Fibroblast of skin of left biceps (primary cell): ENCODE data around the gene NELL2.

Experiments
- DNase-seq, 2 experiments: peaks; one replicate each; pipeline ENCODE4 v3.0.0-alpha.2; 2013; ENCODE audit warnings: low read depth in 2 of 2

NELL2 gene

DNA sequence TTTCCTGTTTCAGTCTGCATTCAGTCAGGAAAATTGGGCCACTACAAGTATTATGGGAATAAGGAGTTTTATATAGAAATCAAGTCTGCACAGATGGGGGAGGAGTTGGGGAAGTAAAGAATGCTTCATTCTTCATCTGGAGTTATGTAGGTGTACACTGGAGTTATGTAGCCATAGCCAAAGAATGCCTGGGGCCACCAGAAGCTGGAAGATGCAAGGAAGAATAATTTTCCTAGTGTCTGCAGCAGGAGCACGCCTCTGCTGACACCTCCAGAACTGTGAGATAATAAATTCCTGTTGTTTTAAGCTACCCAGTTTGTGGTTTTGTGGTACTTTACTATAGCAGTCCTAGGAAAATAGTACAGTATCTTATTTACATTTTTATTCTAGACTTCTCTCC is 333.4 kb downstream of the NELL2 start:
- DNase-seq = no peak

DNA sequence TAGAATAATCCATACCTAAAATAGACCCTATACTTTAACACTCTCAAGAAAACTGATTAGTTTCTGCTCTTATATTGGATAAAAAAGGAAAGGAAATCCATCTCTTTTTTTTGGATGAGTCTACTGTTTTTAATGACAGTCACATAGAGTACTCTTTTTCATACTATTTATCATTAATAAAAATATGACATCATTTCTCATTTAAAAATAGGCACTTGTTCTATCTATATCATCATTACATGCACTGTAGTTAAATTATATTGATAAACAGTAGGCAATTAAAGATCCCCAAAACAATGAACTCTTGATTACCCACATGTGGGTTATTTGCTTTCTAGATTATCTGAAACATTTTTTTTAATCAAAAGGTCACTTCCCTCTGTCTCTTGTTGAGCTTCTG is 338.8 kb downstream of the NELL2 start:
- no peak for DNase-seq

DNA sequence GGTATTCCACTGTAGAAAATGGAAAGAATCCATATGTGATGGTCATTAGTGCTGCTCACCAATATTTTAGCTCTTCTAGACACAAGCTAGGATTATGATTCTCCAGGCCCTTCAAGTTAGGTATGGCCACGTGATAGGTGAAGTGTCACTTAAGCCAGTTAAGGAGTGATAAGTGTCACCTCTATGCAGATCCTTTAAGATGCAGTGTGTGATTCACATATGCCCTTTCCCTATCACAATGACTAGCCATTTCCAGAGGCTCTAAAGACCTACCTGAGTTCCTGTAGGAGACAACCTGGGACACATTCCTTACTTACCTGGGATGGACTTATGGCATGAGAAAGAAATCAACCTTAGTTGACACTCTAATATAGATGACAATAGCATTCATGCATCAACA is 343.2 kb downstream of the NELL2 start:
- DNase-seq = no peak

DNA sequence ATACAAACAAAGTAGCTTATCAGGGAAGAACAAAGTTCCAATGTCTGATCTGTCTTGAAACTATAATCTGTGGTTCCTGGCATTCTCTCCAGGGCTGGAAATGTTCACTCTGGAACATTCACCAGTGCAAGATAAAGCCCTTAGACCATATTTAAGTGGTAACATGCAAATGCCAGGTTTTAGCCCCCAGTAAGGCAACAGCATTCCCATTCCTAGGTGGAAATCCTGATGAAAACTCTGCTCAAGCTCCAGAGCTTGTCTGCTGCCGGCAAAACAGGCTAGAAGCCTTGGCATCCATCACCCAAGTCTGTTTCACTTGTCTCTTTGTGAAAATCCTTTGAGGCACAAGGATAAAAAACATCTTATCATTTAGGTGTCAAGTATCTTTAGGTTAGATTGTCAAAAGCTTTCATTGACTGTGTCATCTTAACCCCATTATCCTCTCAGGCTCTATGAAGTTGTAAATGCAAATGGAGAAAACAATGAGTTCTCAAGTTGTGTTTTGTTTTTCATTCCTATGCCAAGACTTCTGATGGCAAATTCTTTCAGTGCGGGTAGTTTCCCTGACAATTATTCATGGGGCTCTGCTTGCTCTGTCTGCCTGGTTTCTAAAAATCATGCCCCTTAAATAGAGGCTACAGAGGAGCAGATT is 344.7 kb downstream of the NELL2 start:
- DNase-seq = no peak

DNA sequence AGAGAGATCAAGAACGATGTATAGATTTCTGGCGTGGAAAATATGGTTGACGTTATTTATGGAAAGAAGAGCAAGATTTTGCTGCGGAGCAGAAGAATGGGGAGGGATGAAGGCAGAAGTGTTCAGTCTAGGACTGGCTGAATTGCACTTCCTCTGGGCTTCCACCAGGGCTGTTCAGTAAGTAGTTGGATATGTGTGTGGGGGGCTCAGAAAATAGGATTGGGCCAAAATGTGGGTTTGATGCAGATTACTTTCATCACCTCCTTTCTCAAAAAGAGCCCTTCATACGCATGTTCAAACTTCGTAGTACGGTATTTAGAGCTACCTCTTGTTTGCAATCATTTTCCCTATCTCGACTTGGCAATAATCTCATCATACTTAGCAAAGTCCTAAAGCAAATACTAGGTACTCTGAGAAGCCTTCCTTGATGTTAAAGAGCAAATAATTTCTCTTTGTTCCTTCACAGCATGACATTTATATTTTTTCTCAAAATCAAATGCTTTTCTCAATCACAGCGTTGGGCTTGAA is 349.4 kb downstream of the NELL2 start:
- no peak for DNase-seq

DNA sequence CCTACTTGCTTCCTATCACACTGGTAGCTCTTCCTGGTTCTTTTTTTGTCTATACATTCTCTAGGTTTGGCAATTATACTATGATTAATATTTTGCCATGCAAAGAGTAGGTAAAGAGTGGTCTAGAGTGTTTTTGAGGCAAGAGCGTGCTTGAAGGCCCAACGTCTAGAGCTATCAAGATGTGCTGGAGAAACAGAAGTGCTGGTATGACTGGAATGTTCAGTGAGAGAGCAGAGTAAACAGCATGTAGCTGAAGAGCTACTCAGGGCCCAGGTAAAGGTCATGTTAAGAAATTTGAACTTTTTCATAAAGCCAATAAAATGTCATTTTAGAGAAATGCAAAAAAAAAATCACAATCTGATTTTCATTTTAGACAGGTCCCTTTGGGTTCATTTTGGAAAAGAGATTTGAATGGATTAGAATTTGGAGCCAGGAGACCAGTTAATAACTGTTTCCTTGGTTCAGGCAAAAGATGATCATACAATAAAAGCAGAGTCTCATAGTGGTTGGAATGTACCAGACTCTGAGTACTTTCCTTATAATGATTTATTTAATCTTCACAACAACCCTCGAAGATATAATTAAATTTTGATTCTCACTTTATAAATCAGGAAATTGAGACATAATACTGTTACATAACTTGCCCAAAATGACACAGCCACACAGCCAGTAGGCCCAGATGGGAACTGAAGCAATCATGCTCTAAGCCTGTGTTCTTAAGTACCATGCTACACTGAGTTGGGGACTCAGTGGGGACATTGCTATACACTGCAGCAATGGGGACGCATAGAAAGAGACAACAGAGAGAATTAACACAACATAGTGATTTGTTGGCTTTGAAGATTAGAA is 350.1 kb downstream of the NELL2 start:
- DNase-seq = no peak

DNA sequence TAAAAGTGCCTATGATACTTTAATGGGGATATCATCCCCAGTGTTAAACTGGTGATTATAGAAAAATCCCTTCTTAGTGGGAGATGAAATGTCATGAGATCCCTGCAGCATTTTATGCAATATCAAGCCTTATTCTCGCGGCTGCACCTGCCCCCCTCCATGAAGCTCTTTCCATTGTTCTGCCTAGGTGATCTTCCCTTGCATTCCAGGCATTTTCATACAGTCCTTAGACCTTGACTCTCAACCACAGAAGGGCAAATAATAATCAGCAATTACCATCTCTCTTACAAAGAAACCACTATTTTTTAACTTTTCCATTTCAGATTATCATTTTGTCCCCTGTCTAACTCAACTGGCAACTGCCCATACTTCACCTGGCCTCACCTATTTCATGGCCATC is 352.3 kb downstream of the NELL2 start:
- DNase-seq = no peak

DNA sequence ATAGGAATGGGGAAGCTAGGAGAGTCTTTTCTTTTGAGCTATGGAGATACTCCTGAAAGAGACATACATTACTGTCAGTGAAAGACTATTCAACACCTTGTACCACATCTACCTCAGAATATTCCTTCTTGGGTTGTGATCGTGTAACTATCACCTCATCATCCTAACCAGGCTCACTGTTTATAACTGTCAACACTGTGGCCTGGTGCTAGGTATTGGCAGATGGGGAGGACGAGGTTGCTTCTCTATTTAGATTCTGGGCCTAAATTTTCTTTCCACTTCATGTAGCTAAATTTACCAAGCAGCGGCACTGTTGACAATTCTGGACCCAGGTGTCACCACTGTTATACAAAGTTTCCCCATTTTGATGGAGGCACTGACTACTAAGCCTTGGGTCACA is 354.4 kb downstream of the NELL2 start:
- DNase-seq = no peak

DNA sequence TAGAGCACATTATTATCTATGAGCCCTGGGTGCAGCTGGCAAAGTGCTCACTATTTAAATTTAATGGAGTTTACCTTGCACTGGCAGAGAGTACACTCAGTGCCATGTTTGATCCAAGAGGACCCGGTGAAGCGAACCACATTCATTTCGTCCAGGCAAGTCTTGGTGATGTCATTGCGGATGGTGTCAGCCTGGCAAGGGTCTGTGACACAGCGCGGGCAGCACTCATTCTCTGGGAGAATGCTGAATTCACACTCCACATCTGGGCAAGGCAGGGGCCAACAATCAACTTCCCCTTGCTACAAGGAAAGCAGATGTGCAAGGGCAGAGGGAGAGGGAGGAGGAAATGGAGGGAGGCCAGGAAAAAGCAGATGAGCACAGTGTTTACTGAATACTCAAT is 356.2 kb downstream of the NELL2 start:
- no peak for DNase-seq

DNA sequence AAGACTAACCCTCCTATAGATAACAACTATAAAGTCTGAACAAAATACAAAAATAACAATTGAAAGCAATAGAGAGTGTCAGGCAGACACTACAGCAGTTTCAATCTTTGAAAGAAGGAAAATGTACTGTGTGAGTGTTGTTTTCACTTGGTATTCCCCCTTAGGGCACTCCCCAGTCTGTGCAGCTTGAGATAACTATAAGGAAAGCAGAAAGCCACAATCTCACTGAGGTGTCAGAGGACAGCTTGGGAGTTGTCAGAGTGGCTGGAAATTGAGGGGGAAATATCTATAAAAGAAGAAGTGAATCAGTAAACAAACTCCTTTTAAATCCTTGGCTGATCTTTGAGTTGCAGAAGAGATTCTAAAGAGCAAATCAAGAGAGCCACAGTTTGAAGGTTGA is 364.8 kb downstream of the NELL2 start:
- DNase-seq = no peak

DNA sequence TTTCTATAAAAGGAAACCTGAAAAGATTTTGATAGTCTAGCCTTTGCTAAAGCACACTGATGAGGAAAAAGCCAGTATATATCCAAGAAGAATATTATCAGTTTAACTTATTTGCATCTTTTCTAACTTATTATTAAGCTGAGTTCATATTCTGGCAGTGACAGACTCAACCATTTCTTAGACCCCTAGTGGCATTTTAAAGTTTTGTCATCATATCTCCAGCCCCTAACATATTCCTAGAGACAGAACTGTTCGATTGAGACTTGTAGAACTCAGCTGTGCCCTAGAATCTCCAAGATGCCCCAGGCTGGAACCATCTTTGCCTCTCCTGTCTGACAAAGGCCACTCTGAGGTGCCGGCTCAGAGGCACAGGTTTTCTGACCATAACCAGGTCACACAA is 365.6 kb downstream of the NELL2 start:
- DNase-seq = no peak

DNA sequence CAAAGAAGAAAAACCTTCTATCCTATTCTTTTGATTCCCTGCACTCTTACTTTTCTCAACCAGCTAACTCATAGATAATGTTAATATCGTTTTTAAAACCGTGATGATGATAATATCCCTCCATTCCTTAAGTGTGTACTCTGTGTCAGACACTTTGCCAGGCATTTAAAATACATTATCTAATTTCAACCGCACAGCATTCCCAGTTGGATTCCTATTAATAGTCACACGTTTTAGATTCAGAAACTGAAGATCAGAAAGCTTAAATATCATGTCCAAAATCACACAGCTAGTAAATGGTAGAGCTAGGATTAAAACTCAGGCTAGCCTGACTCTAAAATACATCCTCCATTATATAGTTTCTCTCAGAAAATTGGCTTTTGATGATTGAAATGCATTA is 366.0 kb downstream of the NELL2 start:
- DNase-seq = no peak

DNA sequence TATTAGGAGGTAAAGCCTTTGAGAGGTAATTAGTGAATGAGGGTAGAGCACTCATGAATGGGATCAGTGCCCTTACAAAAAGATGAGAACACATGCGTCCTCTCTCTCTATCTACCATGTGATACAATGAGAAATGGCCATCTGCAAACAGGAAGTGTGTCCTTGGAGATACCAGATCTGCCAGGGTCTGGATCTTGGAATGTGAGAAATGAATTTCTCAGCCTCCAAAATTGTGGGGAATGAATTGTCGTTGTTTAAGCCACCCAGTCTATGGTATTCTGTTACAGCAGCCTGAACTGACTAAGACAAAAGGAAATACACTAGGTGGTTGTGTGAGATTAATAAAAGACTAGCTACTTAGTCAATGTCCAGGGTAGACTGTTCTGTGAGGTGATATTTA is 366.6 kb downstream of the NELL2 start:
- DNase-seq = no peak

DNA sequence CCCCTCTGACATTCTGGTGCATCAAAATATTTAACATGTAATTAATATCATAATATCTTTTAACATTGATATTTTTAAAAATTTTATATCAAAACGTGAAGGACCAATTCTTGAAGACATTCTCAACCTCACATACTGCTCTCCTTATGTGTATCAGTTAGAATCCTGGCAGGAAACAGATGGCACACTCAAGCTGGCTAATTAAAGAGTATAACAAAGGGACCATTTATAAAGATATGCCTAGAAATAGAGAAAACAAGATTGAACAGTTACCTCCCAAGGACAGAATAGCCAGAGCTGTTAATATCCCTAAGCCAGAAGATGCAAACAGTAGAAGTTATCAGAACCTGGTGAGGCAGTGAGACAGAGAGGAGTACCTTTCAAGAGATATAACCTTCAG is 368.7 kb downstream of the NELL2 start:
- no peak for DNase-seq

DNA sequence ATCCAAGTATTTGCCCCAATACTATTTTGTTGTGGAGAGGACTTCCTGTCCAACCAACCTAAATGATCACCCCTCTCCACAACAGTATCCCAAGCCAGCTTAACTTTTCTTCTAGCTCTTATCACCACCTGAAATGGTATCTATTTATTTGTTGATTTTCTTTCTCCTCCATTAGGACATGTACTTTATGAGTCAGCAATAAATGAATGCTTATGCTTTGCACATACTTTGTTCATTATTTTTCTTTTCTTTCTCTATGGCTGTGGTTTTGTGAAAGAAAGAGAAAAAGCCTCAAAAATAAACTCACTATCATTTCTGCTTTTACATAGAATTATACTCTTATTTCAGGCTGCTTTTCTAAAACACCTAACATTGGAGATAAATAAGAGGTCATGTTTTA is 371.3 kb downstream of the NELL2 start:
- no peak for DNase-seq

DNA sequence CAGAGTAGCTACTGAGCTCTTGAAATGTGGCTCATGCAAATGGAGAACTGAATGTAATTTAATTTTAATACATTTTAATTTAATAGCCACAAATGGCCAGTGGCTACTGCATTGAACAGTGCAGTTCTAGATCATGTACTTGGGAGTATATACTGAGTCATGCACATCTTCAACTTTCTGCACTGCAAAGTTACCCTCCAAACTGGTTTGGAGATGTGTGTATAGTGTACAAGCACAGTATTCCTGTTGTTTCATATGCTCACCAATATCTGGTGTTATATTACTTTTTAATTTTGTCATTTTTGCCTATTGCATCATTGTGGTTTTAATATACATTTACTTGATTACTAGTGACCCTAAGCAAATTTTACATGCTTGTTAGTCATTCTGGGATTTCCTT is 372.8 kb downstream of the NELL2 start:
- no peak for DNase-seq

DNA sequence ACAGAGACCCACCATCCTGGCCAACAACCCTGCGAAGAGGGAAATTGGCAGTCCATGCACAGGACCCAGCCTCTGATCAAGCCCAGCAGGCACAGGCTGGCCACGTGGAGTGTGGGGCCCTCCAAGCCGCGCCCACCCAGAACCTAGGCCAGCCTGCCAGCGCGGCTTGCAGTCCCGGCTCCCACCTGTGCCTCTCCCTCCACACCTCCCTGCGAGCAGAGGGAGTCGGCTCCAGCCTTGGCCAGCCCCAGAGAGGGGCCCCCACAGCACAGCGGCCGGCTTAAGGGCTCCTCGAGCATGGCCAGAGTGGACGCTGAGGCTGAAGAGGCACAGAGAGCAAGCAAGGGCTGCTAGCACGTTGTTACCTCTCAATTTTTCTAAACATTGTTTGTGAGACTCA is 373.4 kb downstream of the NELL2 start:
- DNase-seq = no peak

DNA sequence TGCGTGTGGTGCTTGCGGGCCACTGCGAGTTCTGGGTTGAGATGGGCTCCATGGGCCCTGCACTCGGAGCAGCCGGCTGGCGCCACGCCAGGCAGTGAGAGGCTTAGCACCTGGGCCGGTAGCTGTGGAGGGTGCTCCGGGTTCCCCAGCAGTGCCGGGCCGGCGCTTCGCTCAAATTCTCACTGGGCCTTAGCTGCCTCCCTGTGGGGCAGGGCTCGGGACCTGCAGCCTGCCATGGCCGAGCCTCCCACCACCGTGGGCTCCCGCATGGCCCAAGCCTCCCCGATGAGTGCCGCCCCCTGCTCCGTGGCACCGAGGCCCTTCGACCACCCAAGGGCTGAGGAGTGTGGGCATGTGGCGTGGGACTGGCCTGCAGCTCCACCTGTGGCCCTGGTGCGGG is 375.7 kb downstream of the NELL2 start:
- no peak for DNase-seq

DNA sequence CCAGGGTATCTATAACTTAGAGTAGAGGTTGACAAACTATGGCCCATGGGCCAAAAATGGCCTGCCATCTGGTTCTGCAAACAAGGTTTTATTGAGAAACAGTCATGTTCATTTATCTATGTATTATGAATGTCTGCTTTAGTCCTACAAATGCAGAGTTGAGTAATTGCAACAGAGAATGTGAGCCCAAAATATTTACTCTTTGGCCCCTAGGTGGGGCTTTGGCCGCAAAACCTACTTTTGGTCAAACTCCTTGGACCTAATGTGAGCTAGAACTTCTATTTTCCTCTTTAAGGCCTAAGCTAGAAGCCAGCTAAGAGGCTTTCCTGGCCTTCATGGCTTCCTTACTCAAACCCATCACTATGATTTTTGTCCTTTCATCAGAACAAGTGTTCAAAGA is 379.1 kb downstream of the NELL2 start:
- DNase-seq = no peak

DNA sequence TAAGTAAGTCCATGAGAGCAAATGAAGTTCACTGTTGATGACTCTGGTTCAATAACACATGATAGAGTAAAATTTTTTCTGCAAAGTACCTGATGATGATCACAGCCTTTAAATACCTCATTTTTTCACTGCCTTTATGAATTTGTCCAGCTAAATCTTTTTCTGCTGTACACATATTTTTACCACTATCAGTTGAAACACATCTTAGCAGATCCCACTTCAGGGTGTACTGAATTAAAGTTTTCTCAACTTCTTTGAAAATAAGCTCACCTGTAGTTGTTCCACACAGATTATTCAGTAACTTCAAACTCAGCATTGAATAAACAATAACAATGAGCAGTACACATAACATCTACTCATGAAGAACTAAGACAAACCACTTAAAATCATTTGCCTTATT is 385.9 kb downstream of the NELL2 start:
- no peak for DNase-seq

DNA sequence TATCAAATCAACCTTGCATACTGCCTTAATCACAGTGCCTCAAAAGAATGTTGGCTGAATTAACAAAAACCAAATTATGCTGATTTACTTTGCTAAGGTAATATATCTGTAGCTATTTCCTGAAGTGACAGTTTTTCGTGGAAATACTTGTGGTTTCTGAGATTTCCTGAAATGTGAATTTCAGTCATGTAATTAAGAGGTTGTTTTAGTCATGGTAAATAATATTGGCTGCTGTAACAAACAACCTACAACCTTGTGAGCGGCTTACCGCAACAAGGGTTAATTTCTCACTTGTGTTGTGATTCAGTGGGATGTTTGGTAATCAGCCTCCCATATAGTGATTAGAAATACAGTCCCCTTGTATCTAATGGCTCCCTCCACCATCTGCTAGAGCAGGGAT is 387.9 kb downstream of the NELL2 start:
- no peak for DNase-seq

DNA sequence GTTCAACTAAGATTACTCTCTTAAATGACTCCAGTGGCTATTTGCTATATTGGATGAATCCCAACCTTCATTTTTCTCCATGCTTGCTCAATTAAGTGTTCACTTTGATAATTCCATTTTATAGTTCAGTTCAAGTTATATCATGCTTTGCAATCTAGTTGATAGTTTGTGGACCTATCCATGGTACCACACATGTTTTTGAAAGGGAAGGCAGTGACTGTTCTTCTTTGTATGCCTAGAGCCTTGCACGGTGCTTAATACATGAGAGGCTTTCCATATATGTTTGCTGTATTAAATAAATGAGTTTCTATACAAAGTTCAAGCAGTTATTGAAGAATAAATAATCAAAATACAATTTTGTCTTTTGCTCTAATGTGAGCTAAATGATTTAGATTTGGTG is 391.3 kb downstream of the NELL2 start:
- no peak for DNase-seq

DNA sequence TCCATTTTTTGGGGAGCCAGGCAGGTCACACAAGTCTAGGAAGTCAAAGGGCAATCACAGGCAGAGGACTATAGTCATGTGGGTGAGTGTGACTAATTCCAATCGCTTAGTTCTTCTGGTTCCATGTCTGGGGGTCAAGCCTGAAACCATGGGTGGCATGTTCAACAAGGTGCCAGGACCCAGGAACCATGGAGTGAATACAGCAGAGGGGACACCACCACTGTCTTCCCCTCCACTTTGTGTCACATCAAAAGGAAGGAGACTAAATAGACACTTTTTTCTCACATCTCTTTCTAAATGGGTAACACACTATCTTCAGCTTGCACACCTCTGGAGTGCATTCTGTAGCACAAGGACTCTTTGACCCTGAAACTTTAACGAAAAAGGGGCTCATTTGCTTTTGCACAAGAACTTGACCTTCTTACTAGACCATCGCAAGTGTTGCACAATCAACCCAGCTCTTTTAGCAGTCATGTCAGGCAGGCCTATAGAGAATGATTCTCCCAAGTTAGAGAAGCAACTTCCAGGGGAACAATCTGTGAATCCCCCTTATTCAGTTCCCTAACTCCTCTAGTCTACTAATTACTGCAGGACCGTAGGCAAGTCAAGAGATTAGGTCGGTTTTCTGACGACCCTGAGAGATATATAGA is 398.7 kb downstream of the NELL2 start:
- DNase-seq = no peak
